ENCODE data around the gene SHCBP1L.

SHCBP1L gene

DNA sequence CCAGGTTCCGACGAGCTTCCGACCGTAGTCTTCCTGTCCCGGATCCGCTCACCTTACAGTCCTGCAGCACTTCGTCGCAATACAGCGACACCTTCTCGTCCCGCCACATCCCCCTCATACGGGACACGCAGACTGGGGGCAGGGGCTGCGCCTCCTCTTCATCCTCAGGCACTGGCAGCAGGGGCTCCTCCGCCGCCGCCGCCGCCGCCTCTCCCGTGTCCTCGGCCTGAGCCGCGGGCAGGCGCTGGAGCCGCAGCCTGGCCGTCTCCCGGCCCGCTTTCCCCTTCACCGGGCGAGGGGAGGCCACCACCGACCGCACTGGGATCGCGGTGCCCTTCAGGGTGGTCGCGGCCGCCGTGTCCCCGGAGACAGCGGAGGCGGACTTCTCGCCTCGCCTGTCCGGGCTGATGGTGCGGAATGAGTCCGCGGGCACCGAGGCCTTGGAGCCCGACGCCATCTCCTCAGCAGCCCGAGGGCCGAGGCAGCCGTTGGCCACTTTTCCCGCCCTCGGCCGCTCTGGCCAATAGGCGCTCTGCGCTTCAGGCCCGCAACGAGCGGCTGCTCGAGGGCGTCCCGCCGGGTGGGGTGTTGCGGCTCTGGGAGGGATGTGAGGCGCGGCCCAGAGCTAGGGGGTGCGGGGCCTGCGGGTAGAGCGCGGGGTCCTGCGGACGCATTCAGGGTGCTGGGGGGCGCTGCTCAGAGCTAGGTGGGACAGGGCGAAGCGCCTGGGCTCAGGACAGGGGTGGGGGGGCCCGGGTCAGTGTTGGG lies at the start of gene SHCBP1L:
SHCBP1L (minus strand) TSS at position 490 of the 768 bp plus-strand sequence; CDS start at position 457, 33 bp downstream.
- DNase-seq, result no peak

DNA sequence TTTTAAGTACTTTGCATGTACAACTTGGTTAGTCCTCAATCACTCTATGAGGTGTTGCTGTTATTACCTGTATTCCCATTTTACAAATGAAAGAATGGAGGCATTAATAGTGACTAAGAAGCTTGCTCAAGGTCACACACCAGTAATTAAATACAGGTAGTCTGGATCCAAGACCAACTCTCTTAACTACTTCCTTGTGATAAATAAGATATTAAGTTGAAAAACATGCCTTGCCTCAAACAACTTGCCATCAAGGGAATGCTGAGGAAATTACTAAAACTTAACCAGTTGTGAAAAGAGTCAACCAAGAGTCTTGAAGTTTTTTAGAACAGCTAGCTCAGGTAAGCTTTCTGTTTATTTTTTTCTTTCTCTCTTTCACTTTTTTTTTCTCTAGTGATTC lies 49.3 kb upstream of the SHCBP1L start:
- no peak for DNase-seq

DNA sequence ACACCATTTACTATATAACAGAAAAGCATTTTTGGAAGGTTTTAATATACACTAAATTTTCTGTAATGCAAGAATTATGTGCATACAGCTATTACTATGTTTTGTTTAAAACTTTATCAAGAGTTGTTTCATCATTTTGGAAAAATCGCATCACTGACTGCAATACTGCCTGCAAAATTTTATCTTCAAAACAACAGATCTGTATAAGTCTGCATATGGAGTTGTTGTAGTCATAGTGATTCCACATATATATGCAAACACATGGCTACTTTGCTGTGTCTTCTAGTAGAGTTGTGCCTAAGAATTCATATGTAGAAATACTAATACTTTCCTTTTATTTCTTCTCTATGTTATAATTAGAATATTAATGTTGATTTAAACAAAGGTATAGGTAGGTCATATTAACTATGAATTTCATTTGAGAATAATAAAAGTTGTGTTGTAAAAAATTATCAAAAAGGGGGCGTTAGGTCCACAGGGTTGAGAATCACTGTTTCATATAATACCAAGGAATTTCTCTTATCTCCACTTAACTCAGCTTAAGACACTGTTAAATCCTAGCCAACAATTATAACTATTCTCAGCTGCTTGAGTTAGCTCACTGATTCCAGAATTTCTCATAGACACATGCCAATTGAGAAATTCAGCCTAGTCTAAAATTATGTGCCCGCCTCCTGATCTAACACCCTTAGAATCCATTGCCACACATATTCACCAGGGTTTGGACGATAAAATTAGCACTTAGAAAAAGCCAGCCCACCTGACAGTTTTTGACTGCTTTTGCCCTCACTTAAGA lies 47.4 kb upstream of the SHCBP1L start:
- DNase-seq, result no peak

DNA sequence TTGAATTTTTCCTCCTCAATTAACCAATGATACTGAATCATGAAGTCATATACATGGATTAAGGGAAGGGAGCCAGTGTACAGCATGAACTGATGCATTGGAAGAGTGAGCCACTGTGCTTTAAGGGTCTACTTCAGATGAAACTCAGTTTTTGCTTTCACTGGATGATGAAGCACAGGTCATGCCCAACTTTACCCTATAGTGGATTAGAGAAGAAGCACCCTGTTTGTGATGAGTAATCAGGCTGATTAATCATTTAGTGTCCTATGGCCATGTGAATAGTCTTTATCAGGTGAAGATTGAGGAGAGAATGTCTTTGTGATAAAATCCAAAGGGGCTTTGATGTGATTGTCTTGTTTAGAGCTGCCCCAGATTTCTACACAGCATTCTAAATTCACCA lies 45.5 kb upstream of the SHCBP1L start:
- DNase-seq, result no peak

DNA sequence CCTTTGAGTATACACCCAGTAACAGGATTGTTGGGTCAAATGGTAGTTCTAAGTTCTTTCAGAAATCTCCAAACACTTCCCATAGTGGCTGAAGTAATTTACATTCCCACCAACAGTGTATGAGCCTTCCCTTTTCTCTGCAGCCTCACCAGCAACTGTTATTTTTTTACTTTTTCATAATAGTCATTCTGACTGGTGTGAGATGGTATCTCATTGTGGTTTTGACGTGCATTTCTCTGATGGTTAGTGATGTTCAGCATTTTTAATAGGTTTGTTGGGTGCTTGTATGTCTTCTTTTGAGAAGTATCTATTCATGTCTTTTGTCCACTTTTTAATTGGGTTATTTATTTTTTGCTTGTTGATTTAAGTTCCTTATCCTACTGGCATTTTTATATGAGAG lies 43.9 kb upstream of the SHCBP1L start:
- DNase-seq, result no peak

DNA sequence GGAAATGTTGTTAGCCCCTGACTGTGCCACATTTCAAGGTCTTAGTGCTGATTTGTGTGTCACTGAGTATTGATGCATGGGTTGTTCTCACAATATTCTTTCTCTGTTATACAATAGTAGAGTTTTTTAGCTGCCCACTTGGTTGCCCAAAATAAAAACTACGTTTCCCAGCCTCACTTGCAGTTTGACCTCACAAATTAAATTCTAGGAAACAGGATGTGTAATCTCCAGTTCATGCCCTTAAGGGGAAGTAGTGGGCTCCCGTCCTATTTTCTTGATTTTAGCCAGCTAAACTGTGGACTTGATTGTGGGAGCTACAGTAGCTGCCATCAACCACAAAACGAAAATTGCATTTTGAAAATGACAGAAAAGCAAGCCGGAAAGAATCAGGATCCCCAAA lies 42.9 kb upstream of the SHCBP1L start:
- DNase-seq, result no peak

DNA sequence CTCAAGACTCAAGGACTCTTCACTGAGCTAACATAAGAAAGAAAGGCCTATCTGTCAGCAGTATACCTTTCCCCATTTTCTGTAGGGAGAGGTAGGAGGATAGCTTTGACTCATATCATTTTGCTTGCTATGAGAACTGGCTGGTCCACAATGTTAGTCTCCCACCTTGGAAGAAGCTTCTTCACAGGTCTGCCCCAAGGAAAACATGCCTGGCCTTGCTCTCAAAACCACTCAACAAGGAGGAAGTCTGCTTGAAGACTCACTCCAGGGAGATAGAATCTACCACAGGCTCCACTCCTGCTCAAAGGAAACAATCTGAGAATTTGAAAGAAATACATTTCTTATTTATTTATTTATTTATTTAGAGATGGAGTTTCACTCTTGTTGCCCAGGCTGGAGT lies 40.8 kb upstream of the SHCBP1L start:
- DNase-seq, result no peak

DNA sequence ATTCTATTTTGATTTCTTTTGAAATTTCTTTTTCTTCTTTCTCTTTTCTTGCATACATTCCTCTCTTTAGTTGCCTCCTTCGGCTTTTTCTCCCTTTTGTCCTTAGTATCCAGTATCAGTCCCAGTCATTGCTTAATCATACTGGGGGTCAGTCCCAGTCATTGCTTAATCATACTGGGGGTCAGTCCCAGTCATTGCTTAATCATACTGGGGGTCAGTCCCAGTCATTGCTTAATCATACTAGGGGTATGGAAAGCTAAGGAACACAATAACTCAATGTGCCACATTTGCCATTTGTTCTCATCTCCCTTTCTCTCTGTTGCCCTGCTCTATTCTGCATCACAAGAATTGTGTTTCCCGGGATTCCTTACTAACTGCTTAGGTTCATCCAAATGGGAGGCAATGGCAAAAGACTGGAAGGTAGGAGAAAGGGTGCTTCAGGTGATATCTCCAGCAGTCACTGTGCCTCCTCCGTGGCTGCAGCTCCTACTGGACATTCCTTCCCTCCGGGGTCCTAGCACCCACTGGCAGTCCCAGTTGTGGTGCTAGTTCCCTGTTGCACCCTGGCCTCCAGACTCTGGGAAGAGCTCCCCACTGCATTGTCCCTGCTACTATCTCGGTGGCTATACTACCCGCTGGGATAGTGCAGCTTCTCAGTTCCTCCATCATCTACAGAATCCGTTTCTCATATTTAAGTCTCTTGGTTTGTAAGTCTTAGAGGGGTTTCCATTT lies 37.6 kb upstream of the SHCBP1L start:
- DNase-seq, result no peak

DNA sequence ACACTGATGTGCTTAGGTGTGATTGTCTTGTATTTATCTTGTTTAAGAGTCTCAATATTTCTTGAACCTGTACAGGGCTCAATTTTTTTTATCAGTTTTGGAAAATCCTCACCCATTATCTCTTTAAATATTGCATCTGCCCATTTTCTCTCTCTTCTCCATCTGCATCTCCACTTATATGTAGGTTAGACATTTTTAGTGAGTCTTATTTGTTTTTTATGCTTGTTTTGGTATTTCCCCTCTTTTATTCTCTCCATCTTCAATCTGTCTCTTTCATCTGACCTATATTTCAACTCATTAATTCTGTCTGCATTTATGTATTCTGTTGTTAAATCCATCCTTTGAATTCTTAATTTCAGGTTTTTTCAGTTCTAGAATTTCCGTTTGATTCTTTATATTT lies 32.9 kb upstream of the SHCBP1L start:
- DNase-seq, result no peak

DNA sequence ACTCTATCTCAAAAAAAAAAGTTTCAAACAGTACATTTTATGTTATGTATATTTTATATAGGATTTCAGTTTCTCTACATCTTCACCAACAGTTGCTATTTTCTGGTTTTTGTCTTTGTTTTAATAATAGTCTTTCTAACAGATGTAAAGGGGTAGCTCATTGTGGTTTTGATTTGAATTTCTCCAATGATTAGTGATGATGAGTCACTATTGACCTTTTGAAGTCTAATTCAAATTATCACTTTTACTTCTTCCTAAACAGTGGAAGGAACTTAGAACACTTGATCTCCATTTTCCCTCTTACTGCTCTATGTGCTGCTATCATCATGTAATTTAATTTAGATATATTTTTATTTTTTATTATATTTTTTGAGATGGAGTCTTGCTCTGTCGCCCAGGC lies 31.7 kb upstream of the SHCBP1L start:
- DNase-seq, result no peak

DNA sequence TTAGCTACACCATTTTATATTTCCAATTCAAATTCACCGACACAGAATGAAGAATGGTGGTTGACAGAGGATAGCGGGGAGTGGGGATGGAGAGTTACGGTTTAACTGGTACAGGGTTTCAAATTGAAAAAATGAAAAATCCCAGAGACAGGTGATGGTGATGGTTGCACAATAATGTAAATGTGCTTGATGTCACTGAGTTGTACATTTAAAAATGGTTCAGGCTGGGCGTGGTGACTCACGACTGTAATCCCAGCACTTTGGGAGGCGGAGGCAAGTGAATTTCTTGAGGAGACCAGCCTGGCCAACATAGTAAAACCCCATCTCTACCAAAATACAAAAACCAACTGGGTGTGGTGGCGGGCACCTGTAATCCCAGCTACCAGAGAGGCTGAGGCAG lies 31.2 kb upstream of the SHCBP1L start:
- DNase-seq, result no peak

DNA sequence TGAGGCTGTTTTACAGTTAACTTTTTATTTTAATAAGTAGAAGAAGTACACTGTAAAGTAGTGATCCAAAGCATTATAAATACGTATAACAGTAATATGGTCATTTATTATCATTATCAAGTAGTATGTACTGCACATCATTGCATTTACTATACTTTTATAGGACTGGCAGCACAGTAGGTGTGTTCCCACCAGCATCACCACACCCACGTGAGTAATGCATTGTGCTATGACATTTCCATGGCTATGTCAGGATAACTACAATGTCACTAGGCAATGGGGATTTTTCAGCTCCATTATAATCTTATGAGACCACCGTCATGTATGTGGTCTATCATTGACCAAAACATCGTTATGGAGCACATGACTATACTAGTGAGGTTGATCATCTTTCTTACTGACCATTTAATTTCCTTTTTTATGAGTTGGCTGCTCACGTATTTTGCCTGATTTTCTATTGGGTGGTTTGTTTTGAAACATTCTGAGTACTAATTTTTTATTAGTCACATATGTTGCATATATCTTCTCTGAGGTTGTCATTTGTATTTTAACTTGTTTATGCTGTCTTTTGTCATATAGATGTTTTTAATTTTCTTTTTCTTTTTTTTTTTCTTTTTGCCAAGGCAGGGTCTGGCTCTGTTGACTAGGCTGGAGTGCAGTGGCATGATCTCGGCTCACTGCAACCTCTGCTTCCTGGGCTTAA lies 25.3 kb upstream of the SHCBP1L start:
- DNase-seq, result no peak

DNA sequence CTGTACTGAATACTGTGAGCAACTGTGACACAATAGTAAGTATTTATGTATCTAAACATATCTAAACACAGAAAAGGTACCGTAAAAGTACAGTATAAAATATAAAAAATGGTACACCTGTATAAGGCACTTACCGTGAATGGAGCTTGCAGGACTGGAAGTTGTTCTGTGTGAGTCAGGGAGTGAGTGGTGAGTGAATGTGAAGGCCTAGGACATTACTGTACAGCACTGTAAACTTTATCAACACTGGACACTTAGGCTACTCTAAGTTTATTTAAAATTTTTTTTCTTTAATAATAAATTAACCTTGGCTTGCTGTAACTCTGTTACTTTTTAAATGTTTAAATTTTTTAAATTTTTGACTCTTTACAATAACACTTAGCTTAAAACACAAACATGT lies 24.5 kb upstream of the SHCBP1L start:
- DNase-seq, result no peak

DNA sequence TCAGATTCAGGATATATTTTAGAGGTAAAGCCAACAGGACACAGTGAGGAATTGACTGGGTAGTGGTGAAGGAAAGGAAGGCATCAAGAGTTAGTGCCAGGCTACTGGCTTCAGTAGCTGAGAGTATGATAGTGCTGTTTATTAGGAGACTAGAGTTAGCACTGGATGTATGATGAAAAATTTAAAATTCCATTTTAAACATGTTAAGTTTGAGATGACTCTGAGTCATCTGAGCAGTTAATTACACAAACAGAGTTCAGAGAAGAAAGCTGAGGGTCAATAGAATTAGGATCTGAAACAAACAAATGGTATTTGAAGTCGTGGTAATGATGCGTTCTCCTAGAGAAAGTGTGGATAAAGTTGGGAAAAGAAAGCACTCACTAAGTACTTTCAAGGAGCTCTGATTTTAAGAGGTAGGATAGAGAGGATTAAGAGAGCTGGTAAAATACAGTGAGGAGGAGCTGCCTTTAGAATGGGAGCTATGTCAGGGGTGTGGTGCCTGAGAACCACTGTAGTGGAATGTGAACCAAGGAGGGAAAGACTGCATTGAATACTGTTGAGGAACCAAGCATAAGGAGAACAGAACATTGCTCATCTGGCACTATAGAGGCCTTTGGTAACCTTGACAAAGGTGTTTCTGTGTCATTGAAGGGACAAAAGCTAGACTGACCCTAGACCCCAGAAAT lies 21.7 kb upstream of the SHCBP1L start:
- DNase-seq, result no peak

DNA sequence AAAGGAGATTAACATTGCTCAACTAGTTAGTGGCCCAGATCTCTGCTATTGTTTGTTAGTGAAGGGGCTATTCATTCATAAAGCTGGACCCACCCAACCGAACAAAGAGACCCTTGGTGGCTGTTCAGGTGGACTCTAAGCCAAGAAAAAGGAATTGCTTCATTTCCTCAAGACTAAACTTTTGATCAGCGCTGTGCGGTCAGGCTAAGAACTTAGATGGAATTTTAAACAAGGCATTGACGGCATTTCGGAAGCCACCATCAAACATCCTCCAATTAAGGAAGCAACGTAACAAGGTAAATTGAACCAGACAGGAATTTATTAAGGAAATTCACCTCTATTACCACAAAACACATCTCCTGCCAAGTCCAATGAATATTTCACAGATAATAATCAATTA lies 19.9 kb upstream of the SHCBP1L start:
- no peak for DNase-seq

DNA sequence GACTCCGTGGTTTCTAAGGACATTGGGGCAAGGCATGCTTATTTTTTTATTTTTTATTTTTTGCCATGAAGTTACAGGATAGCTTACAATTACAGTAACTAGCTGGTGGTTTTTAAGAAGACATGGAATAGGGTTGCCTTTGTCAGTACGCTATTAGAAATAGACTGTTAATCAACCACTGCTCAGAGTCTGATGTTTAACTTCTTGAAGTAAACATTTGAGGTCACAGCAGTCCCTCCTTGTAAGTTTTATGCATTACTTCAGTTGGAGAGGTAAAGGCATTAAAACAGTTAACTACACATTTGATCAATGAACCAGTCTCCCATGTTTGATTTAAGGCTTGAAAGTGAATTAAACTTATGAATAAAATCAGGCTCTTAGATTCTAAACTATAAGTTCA lies 19.3 kb upstream of the SHCBP1L start:
- no peak for DNase-seq

DNA sequence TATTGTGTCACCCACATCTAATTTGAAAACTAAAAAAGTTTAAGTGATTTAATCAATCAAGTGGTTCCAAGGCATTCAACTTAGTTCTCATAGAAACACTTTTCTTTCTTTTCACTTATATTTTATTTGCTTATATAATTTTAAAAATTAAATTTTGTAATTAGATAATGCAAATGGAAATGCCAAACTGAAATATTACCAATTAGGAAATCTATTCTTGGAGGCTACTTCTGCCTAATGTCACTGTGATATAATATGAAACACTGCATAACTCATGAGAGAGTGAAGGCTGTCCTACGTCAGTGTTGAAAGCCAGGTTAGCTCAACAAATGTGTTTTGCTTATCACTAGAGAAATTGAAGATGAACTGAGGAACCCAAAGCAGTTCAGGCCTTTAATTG lies 18.3 kb upstream of the SHCBP1L start:
- DNase-seq, result no peak

DNA sequence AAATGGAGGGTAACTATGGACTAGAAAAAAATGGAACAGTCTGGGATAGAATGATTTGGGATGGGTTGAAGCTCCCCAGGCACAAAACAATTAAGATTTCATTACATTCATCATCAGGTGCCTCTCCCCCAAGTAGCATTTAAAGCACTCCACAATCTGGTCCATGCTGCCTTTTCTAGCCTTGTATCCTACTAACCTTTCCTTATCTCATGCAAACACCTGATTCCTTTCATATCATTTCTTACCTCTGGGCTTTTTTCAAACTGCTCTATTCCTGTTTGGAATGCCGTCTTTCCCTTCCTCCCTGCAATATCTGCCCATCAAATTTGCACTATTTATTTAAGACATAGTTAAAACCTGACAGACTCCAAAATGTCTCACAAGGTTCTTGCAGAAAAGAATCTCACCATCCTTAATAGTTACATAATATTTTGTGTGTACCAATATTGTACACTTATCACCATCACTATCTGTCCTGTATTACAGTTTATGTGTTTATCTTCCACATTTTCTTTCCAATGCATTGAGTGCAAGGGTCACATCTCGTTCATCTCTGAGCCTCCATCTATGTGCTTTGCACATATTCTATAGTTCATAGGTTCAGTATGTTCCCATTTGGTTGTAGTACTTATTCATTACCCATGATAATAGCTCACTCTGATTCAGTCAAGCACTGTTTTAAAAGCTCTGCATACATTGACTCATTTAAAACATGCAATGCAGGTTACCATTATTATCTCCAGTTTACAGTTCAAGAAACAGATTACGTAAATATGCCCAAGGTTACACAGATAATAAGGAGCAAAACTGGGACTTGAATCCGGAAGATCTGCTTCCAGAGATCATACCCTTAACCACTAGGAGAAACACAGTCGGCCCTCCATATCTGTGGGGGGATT lies 16.1 kb upstream of the SHCBP1L start:
- DNase-seq, result no peak

DNA sequence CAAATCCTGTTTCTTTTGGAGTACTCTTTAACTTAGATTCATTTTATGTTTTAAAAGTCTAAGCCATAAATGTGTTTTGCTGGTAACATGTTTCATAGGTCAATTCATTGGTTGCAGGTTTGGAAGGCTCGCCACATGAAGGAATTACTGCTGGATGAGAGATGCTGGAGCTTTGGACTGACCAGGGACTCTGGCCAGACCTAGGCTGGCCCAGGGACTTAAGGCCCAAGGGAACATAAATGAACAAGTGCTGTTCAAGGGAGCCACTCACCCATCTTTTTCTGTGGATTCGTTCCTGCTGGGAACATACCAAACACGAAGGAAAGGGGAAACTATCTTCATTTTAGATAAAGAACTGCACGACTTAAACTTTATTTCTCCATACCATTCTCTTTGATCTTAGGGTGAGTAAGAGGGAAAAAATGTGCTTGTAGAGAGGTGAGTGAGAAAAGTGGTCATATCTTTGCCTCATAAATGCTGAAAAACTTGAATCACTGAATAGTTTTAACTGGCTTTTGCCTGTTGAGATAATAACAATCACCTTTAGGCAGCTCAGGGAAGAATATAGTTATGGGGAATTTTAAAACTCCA lies 15.3 kb upstream of the SHCBP1L start:
- DNase-seq, result no peak

DNA sequence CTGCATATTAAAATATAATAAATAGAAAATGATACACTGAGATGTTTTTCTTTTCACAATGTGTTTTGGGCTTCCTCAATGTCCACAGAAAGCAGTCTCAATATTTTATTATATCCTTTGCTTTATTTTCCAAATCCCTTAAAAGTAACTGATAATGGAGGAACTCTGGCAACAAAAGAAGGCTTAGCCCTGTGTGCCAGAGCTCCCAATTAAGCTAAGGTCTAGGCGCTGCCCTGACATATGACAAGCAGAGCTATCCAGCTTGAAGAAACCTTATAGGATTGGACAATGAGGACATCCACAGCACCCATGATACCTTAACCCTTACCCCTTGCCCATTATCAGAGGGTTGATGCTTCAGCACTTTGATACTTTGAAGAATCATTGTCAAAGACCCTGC lies 12.9 kb upstream of the SHCBP1L start:
- no peak for DNase-seq

DNA sequence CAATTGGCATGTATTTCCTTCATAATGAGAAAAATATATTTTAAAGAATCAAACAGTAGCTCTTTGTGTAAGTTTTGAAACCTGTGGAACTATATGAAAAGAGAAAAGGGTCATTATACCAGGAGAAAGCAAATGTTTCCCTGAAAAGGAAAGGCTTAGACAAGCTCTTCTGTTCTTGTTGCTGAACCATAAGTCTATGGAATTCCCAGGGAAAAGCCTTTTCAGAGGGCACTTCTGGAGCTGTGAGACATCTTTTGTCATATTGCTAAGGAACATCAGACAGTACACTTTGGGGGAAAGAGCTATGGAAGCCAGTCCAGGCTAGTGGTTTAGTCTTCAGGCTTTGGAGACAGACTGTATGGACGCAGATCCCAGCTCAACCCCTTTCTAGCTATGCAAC lies 12.1 kb upstream of the SHCBP1L start:
- DNase-seq, result no peak
